Measurements from ENCODE around the gene MYO15B. TPM values are rescaled to one million over a fixed set of nuclear protein-coding genes. Genes with fewer than 3 reads are reported as not detected.

The MYO15B gene
- total RNA-seq, 1 donor from 2014 or later: 337 TPM

- Mint-ChIP-seq H3K27me3 (no peaks in the 10 kb centered on the region), H3K9me3 (ENCODE audit: low read depth) (no peaks in the 10 kb centered on the region), H3K36me3 (ENCODE audit: insufficient read depth) (peaks cover 6% of the 10 kb centered on the region), H3K4me1 (ENCODE audit: low read depth) (no peaks in the 10 kb centered on the region), H3K4me3 (ENCODE audit: low read depth) (no peak overlapping the region), H3K27ac (no peak overlapping the region)
- no peak for DNase-seq (ENCODE audit: low spot score, unreplicated experiment)
- TF ChIP-seq CTCF (IDR thresholded peaks at IDR 0.05; ENCODE audit: unreplicated experiment): peak; percentile 51
Measured at GRCh38 chr17:75619506-75620431, 32.2 kb downstream of the MYO15B start.

DNA sequence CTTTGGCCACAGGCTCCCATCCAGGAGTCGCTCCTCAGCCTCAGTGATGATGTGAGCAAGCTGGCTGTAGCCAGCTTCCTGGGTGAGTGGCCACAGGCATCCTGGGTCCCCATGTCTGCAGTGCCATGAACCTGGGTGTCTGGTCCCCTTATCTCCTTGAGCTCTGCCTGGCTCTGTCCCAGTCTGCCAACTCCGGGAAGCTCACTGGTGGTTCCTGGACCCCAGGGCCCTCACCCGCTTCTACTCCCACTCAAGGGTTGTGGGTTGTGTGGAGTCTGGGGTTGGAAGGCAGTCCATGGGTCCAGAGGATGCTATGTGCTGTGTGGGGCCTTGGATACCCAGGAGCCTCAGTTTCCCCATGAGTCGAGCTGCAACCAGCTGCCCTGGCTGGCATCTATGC is 33.9 kb downstream of the MYO15B start:
- TF ChIP-seq CTCF (IDR thresholded peaks at IDR 0.05; ENCODE audit: unreplicated experiment): no peak
- Mint-ChIP-seq H3K27ac (peak overlapping the region; percentile 37), H3K36me3 (ENCODE audit: insufficient read depth) (peaks cover 6% of the 10 kb centered on the region), H3K9me3 (ENCODE audit: low read depth) (no peaks in the 10 kb centered on the region), H3K4me1 (ENCODE audit: low read depth) (no peaks in the 10 kb centered on the region), H3K4me3 (ENCODE audit: low read depth) (no peak overlapping the region), H3K27me3 (no peaks in the 10 kb centered on the region)
- DNase-seq (ENCODE audit: low spot score, unreplicated experiment): no peak

- H3K27me3 Mint-ChIP-seq: no peaks in the 10 kb centered on the region
- H3K4me3 Mint-ChIP-seq (ENCODE audit: low read depth): no peak overlapping the region
- no peak for DNase-seq (ENCODE audit: low spot score, unreplicated experiment)
- H3K36me3 Mint-ChIP-seq (ENCODE audit: insufficient read depth): peaks cover 6% of the 10 kb centered on the region
- H3K9me3 Mint-ChIP-seq (ENCODE audit: low read depth): no peaks in the 10 kb centered on the region
- TF ChIP-seq CTCF (IDR thresholded peaks at IDR 0.05; ENCODE audit: unreplicated experiment): no peak
- no peaks in the 10 kb centered on the region for H3K4me1 Mint-ChIP-seq (ENCODE audit: low read depth)
- no peak overlapping the region for H3K27ac Mint-ChIP-seq
Measured at GRCh38 chr17:75622076-75622475, 34.5 kb downstream of the MYO15B start.

GRCh38 chr17:75622771-75623273 is 35.2 kb downstream of the MYO15B start:
- Mint-ChIP-seq H3K4me1 (ENCODE audit: low read depth) (no peaks in the 10 kb centered on the region), H3K27me3 (no peaks in the 10 kb centered on the region), H3K36me3 (ENCODE audit: insufficient read depth) (peaks cover 5% of the 10 kb centered on the region), H3K27ac (no peak overlapping the region), H3K4me3 (ENCODE audit: low read depth) (no peak overlapping the region), H3K9me3 (ENCODE audit: low read depth) (no peaks in the 10 kb centered on the region)
- DNase-seq (ENCODE audit: low spot score, unreplicated experiment): no peak
- no peak for TF ChIP-seq CTCF (IDR thresholded peaks at IDR 0.05; ENCODE audit: unreplicated experiment)

DNA sequence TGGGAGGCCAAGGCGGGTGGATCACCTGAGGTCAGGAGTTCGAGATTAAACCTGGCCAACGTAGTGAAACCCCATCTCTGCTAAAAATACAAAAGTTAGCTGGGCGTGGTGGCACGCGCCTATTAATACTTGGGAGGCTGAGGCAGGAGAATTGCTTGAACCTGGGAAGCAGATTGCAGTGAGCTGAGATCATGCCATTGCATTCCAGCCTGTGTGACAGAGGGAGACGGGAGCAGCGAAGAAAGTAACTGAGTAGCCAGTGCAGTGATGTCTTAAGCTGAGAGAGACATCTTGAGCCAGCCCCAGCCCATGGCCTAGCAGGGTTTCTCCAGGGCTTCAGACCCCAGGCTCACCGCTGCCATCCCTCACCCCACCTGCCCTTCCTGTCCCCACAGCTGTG is 35.8 kb downstream of the MYO15B start:
- no peak for TF ChIP-seq CTCF (IDR thresholded peaks at IDR 0.05; ENCODE audit: unreplicated experiment)
- no peaks in the 10 kb centered on the region for H3K27me3 Mint-ChIP-seq
- peaks cover 5% of the 10 kb centered on the region for H3K36me3 Mint-ChIP-seq (ENCODE audit: insufficient read depth)
- no peak overlapping the region for H3K4me3 Mint-ChIP-seq (ENCODE audit: low read depth)
- DNase-seq (ENCODE audit: low spot score, unreplicated experiment): no peak
- H3K4me1 Mint-ChIP-seq (ENCODE audit: low read depth): no peaks in the 10 kb centered on the region
- H3K9me3 Mint-ChIP-seq (ENCODE audit: low read depth): no peaks in the 10 kb centered on the region
- no peak overlapping the region for H3K27ac Mint-ChIP-seq
